ENCODE measurements around the gene ZC3H7B.

DNA sequence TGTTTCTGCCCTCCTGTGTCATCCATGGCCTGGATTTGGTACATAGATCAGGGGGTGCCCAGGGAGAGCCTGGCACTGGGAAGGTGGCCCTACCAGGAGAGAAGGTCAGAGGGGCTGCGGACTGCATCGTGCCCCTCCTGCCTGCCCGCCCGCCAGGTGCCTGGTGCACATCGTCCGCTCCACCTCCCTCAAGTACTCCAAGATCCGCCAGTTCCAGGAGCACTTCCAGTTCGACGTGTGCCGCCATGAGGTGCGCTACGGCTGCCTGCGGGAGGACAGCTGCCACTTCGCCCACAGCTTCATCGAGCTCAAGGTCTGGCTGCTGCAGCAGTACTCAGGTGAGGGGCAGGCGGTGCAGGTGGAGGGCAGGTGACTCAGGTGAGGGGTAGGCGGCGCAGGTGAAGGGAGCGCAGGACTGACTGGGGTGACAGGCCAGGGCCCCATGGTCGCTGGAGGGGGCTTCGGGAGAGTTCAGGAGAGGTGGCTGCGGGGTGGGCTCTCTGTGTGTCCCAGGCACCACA lies 47.7 kb downstream of the ZC3H7B start:
- TF ChIP-seq, protein P1, sequence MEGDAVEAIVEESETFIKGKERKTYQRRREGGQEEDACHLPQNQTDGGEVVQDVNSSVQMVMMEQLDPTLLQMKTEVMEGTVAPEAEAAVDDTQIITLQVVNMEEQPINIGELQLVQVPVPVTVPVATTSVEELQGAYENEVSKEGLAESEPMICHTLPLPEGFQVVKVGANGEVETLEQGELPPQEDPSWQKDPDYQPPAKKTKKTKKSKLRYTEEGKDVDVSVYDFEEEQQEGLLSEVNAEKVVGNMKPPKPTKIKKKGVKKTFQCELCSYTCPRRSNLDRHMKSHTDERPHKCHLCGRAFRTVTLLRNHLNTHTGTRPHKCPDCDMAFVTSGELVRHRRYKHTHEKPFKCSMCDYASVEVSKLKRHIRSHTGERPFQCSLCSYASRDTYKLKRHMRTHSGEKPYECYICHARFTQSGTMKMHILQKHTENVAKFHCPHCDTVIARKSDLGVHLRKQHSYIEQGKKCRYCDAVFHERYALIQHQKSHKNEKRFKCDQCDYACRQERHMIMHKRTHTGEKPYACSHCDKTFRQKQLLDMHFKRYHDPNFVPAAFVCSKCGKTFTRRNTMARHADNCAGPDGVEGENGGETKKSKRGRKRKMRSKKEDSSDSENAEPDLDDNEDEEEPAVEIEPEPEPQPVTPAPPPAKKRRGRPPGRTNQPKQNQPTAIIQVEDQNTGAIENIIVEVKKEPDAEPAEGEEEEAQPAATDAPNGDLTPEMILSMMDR (IDR thresholded peaks at IDR 0.05; ENCODE audit: insufficient read depth, low read depth, low read length), result no peak
- no peak for TF ChIP-seq EZH2 (IDR thresholded peaks at IDR 0.05; ENCODE audit: insufficient read depth, low read length)
